Kidney epithelial cell (primary cell): ENCODE results near the gene GRIK4. TPM values are rescaled to one million over a fixed set of nuclear protein-coding genes. Genes with fewer than 3 reads are reported as not detected.

Experiments
- DNase-seq: peaks from one replicate; pipeline ENCODE4 v3.0.0-alpha.2; 2010; ENCODE audit warnings: low read depth
- H3K27me3 ChIP-seq: 2 replicates; pipeline ENCODE4 v1.6.0; 2011; ENCODE audit warnings: low read length; ENCODE audit not compliant: control insufficient read depth, insufficient read depth
- H3K36me3 ChIP-seq: 2 replicates; pipeline ENCODE4 v1.5.1; 2011; ENCODE audit warnings: low read length; ENCODE audit not compliant: control insufficient read depth, insufficient read depth
- H3K4me3 ChIP-seq: 2 replicates; pipeline ENCODE4 v1.5.1; 2011; ENCODE audit warnings: low read depth, mild to moderate bottlenecking, control low read depth, low read length
- total RNA-seq: library from RNA; depleted of rRNA; stranded (reverse); fragments of >200 nt; gene quantifications from 2 replicates; pipeline ENCODE4 v1.2.3, GENCODE V29; 2015
- TF ChIP-seq, protein P1 (sequence below): IDR thresholded peaks from 2 replicates; pipeline ENCODE4 v1.5.1; 2011; ENCODE audit warnings: mild to moderate bottlenecking, moderate library complexity, low read length, control low read depth, inconsistent platforms; ENCODE audit not compliant: insufficient read depth, poor library complexity, severe bottlenecking

Gene GRIK4
- total RNA-seq, 1 donor from 2014 or later, result 0.17 TPM

- Histone ChIP-seq H3K36me3 (no peaks in the 10 kb centered on the region), H3K4me3 (no peak overlapping the region), H3K27me3 (no peaks in the 10 kb centered on the region)
- TF ChIP-seq, protein P1, sequence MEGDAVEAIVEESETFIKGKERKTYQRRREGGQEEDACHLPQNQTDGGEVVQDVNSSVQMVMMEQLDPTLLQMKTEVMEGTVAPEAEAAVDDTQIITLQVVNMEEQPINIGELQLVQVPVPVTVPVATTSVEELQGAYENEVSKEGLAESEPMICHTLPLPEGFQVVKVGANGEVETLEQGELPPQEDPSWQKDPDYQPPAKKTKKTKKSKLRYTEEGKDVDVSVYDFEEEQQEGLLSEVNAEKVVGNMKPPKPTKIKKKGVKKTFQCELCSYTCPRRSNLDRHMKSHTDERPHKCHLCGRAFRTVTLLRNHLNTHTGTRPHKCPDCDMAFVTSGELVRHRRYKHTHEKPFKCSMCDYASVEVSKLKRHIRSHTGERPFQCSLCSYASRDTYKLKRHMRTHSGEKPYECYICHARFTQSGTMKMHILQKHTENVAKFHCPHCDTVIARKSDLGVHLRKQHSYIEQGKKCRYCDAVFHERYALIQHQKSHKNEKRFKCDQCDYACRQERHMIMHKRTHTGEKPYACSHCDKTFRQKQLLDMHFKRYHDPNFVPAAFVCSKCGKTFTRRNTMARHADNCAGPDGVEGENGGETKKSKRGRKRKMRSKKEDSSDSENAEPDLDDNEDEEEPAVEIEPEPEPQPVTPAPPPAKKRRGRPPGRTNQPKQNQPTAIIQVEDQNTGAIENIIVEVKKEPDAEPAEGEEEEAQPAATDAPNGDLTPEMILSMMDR, result no peak
- no peak for DNase-seq
Measured at GRCh38 chr11:120473503-120473902, 38.0 kb upstream of the GRIK4 start.

DNA sequence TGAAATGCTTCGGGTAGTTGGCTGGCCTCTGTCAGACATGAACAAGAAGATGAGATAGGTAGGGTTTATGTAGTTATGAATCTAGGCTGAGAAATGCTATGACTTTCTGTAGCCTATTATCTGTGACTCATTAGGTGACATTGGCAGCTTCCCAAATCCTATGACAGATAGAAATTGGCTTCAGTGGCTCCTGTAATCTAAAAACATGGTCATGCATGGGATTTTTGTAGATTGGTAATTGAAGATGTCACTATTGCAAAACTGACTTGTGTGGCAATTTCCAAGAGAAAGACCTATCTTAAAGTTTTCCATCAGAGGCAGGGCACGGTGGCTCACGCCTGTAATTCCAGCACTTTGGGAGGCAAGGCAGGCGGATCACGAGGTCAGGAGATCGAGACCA is 29.4 kb upstream of the GRIK4 start:
- TF ChIP-seq, protein P1, result no peak
- Histone ChIP-seq H3K4me3 (no peak overlapping the region), H3K36me3 (peaks cover 3% of the 10 kb centered on the region), H3K27me3 (no peaks in the 10 kb centered on the region)
- no peak for DNase-seq

GRCh38 chr11:120484722-120485121 is 26.8 kb upstream of the GRIK4 start:
- H3K27me3 ChIP-seq, result no peaks in the 10 kb centered on the region
- TF ChIP-seq, protein P1, result no peak
- no peak overlapping the region for H3K4me3 ChIP-seq
- H3K36me3 ChIP-seq, result peaks cover 3% of the 10 kb centered on the region
- DNase-seq, result no peak

- peaks cover 2% of the 10 kb centered on the region for H3K36me3 ChIP-seq
Measured at GRCh38 chr11:120486138-120486537, 25.4 kb upstream of the GRIK4 start.

DNA sequence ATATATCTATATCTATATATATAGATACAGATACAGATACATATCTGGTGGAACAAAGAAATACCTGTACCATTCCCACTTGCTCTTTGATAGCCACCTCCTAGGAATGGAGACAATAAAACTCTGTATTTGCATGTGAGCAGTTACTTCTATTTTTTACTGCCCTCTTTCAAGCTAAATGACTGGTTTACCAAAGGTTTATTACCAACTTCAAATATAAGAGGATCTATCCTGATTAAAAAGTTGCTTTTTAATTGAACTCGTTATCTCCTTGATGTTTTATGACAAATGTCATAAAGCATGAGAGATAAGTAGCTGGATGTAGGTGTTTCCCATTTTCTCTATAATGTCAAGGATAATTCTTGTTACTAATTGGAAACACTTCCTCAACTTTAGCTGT is 21.7 kb upstream of the GRIK4 start:
- H3K36me3 ChIP-seq, result peaks cover 1% of the 10 kb centered on the region
- H3K27me3 ChIP-seq, result no peaks in the 10 kb centered on the region
- H3K4me3 ChIP-seq, result no peak overlapping the region
- DNase-seq, result no peak
- TF ChIP-seq, protein P1, result no peak

More at GRCh38 chr11:120486138-120486537, 25.4 kb upstream of the GRIK4 start:
- TF ChIP-seq, protein P1, result no peak
- Histone ChIP-seq H3K4me3 (no peak overlapping the region), H3K27me3 (no peaks in the 10 kb centered on the region)
- DNase-seq, result no peak

- no peak for DNase-seq
- TF ChIP-seq, protein P1, result no peak
- H3K4me3 ChIP-seq, result no peak overlapping the region
- no peaks in the 10 kb centered on the region for H3K36me3 ChIP-seq
- H3K27me3 ChIP-seq, result no peaks in the 10 kb centered on the region
Measured at GRCh38 chr11:120492486-120492885, 19.1 kb upstream of the GRIK4 start.
